A673 (cell line): ENCODE results near the gene CCDC88C.

Experiments
- CTCF ChIP-seq: fragments of 300-800, 200-600 bp; sonication (generic); conservative IDR thresholded peaks from 2 replicates; pipeline ENCODE4 v1.5.1; 2017; ENCODE audit warnings: low read depth, mild to moderate bottlenecking, antibody characterized with exemption, low read length, moderate library complexity, mixed read lengths
- EZH2 ChIP-seq: fragments of 200-600 bp; sonication (generic); IDR thresholded peaks from 2 replicates; pipeline ENCODE4 v1.6.1; 2017; ENCODE audit warnings: borderline replicate concordance, low read depth, mild to moderate bottlenecking, mixed read lengths, antibody characterized with exemption, low read length; ENCODE audit not compliant: poor library complexity, severe bottlenecking

DNA sequence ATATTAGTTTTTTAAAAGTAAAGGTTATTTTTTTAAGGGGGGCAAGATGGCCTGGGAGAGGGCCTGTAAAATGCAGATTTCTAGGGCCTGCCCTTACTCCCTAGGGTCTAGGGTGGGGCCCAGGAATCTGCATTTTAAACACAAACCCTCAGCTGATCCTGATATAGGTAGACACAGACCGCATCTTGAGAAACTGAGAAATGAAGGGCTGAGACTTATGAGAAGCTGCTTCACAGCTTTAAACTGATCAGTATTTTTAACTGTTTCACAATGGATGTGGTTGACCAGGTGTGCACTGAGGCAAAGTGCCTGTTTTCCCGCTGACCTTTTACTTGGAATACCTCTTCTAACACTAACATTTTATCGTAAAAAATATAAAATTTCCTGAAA is 84.0 kb downstream of the CCDC88C start:
- TF ChIP-seq CTCF (no peak), EZH2 (no peak)
